GM20431 (cell line): ENCODE measurements around the gene SPHK2.

Source experiments
- in situ Hi-C: fragments of 300-500 bp; cut with MseI, MboI; formaldehyde crosslinking; loops from one replicate; pipeline ENCODE4 v1.15.0; 2020; ENCODE audit warnings: low sequenced_read_pairs; ENCODE audit not compliant: unreplicated experiment

The SPHK2 gene

GRCh38 chr19:48635263-48635965 is 16.1 kb downstream of the SPHK2 start:
- in situ Hi-C loops: no loop called here

- in situ Hi-C loops: no loop called here
Observed at GRCh38 chr19:48635966-48636858, 16.9 kb downstream of the SPHK2 start.

GRCh38 chr19:48636859-48637448 is 17.6 kb downstream of the SPHK2 start, which contains the start of gene DBP:
Gene DBP, minus strand, starts transcription at chr19:48637379. Its CDS starts 385 bp downstream, at chr19:48636994.
- in situ Hi-C loops: no loop called here

- in situ Hi-C loops: no loop called here
Observed at GRCh38 chr19:48637449-48637947, 18.2 kb downstream of the SPHK2 start.

- in situ Hi-C loops: no loop called here
Observed at GRCh38 chr19:48637948-48638830, 18.9 kb downstream of the SPHK2 start.

GRCh38 chr19:48638831-48639381 is 19.6 kb downstream of the SPHK2 start:
- in situ Hi-C loops: no loop called here

- in situ Hi-C loops: no loop called here
Observed at GRCh38 chr19:48639483-48640375, 20.4 kb downstream of the SPHK2 start.

GRCh38 chr19:48641850-48642249 is 22.5 kb downstream of the SPHK2 start:
- in situ Hi-C loops: no loop called here

GRCh38 chr19:48642862-48643261 is 23.6 kb downstream of the SPHK2 start:
- in situ Hi-C loops: no loop called here

- in situ Hi-C loops: no loop called here
Observed at GRCh38 chr19:48644355-48644754, 25.0 kb downstream of the SPHK2 start.

GRCh38 chr19:48644839-48645619 is 25.7 kb downstream of the SPHK2 start:
- in situ Hi-C loops: no loop called here

- in situ Hi-C loops: no loop called here
Observed at GRCh38 chr19:48645620-48646000, 26.3 kb downstream of the SPHK2 start.

GRCh38 chr19:48646001-48646721 is 26.9 kb downstream of the SPHK2 start, which contains the start of gene CA11:
Gene CA11, minus strand, starts transcription at chr19:48646187. Its CDS starts 555 bp downstream, at chr19:48645632.
- in situ Hi-C loops: no loop called here

- in situ Hi-C loops: no loop called here
Observed at GRCh38 chr19:48646722-48647216, 27.5 kb downstream of the SPHK2 start.

GRCh38 chr19:48648134-48648533 is 28.8 kb downstream of the SPHK2 start:
- in situ Hi-C loops: no loop called here

GRCh38 chr19:48650974-48651682 is 31.8 kb downstream of the SPHK2 start:
- in situ Hi-C loops: no loop called here
